GM18909 (cell line): ENCODE measurements around the gene CMA1.
"Not testable (repeated sequence)": the region's sequence is repeated elsewhere in the genome, so short reads cannot be mapped to it uniquely, and the experiment has no call there.

ENCODE experiments used
- ATAC-seq: cut with Tn5 transposase; IDR thresholded peaks from one replicate; pipeline ENCODE4 v1.9.1; 2021; ENCODE audit warnings: mild to moderate bottlenecking; ENCODE audit not compliant: unreplicated experiment, poor library complexity

CMA1 gene

DNA sequence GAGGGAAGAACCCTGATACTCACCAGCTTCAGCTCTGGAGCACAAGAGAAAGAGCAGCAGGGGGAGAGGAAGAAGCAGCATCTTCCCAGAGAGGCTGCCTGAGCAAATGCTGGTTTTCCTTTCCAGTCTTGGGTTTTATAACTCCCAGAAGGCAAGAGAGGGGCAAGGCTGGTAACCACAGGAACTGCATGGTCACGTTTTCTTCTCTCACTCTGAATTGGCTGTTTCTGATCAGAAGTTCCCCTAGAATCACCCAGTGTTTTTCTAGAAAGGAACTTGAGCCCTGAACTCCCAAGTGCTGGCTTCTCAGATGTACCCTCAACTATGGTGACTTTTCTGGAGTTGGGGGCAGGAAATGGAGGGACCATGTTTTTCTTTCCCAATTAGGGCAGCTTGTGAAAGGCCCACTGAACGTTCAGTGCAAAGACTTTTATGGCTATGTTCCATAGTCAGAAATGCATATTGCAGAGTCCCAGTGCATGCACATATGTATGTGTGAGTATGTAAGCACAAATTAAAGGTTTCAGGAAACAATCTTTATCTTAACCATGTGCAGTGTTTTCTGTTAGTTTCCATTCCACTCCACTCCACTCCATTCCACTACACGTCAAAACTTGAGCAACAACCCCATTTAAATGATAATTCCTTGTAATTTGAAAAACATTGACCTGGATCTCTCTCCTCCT, at the start of gene CMA1:
Gene CMA1, minus strand, starts transcription at position 111 of the 686 bp plus-strand sequence. Its CDS starts 30 bp downstream, at position 81.
- peak; percentile 71 for ATAC-seq

- no peak for ATAC-seq
These were observed 48.7 kb upstream of the CMA1 start for GRCh38 chr14:24556756-24557155.

- ATAC-seq = not testable (repeated sequence)
These were observed 41.0 kb upstream of the CMA1 start for GRCh38 chr14:24549064-24549463.

- no peak for ATAC-seq
These were observed 34.4 kb upstream of the CMA1 start for GRCh38 chr14:24542346-24542936.

DNA sequence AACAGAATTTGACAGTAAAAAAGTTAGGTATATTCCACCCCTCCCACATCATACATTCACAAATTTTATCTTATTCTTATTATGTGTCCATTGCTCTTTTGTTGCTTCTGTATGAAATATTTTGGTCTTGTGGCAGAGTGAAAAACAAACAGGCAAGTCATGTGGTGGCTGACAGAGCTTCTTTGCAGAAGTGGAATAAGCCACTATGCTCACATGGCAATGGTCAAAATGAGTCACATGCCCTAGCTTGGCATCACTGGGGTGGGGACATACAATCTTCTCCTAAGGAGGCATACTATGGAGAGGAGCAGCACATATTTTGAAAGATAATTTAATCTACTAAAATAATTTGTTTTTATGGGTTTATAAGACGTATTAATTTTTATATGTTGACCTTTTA, 27.7 kb upstream of the CMA1 start:
- ATAC-seq = peak; percentile 45

DNA sequence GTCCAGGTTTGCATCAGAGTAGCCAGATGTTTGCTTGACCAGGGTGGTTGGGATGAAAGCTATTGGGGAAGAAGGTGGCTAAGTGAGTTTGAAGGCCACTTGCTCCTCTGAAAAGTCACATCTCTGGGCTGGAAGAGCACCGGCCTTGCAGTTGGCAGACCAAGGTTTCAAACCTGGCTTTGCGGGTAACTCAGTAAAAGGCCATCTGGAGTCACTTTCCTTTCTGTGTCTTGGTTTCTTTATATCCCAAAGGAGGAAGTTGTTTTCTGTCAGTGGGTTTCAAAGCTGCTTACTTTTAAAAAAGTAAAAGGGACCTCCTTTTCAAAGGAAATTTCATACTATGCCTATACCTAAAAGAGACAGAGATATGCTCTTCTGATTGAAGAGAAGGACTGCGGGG, 26.2 kb upstream of the CMA1 start:
- no peak for ATAC-seq

DNA sequence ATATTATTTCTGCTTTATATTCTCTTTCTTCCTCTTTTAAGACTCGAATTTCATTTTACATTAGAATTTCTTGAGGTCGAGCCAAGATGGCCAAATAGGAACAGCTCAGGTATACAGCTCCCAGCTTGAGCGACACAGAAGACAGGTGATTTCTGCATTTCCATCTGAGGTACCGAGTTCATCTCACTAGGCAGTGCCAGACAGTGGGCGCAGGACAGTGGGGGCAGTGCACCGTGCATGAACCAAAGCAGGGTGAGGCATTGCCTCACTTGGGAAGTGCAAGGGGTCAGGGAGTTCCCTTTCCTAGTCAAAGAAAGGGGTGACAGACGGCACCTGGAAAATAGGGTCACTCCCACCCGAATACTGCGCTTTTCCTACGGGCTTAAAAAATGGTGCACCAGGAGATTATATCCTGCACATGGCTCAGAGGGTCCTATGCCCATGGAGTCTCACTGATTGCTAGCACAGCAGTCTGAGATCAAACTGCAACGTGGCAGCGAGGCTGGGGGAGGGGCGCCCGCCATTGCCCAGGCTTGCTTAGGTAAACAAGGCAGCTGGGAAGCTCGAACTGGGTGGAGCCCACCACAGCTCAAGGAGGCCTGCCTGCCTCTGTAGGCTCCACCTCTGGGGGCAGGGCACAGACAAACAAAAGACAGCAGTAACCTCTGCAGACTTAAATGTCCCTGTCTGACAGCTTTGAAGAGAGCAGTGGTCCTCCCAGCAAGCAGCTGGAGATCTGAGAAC, 18.0 kb upstream of the CMA1 start:
- ATAC-seq = not testable (repeated sequence)

DNA sequence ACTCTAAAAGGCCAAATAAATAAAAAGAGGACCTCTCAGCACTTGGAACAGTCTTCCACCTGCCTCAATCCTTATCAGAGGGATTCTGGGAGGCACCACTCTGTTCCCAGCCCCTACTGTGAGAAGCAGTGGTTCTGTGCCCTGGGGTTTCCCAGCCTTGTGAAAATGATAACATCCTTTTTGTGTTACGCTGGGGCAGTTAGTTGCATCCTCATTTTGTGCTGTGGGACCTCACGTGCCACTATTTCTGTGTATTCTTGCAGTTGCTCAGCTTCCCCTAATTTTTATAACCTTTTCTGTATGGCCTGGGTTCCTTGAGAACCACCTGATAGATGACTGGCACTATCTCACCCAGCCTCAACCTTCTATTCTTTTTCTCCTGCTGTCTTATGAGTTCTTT, 10.8 kb upstream of the CMA1 start:
- no peak for ATAC-seq

DNA sequence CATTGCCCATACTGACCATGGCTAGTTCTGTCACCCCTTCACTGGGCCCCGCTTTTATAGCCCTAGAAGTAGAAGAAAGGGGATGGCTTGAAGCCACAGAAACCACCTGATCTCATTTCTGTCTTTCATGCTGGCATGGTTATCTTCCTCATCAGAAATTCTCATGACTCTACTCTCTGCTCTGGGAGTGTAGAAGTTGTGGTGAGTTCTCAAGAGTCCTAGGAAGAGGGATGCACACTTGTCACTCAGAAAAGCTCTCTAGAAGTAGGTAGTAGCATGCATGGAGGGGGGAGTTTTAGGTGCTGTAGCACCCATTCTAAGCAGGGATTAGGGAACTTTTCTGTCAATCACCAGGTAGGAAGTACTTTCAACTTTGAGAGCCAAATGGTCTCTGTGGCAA, 6.1 kb upstream of the CMA1 start:
- ATAC-seq = no peak

- ATAC-seq = no peak
These were observed 4.9 kb upstream of the CMA1 start for GRCh38 chr14:24513009-24513408.

DNA sequence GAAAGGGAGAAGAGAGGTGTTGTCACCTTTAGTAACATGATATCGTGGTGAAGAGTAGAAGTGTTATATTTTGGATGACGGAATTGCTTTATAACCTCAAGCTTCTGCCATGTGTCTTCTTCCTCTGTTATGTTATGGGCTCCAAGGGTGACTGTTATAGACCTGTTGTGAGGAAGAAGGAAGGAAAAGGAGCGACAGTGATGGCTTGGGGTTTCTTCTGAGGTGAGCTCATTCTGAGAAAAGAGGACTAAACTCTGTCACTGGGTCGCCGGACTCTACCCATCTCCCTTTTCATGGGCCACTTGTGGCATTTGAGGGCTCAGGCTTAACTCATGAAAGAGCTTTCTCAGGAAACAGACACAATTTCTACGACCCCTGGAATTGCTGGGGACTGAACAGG, 1.6 kb downstream of the CMA1 start:
- no peak for ATAC-seq

DNA sequence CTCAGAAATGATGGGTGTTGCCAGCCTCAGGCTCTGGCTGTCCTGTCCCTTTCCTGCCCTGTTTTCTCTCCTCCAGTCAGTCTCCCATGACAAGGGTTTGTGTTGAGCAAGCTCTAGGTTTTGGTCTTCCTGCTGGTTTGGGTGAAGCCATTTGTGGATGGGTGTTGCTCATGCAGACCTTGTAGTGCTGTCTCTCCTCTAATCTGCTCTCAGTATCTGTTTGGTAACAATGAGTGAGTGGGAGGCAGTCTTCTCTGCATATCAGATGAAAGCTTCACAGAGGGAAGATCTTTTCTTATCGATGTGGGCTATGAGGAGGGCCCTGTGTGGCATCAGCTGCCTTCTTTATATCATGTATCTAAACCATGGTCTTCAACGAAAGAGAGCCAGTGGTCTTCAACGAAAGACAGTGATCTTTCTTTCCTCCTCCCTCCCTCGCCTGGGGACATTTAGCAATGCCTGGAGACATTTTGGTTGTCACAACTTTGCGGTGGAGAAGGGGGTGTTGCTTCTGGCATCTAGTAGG, 3.6 kb downstream of the CMA1 start:
- no peak for ATAC-seq

- ATAC-seq = not testable (repeated sequence)
These were observed 16.3 kb downstream of the CMA1 start for GRCh38 chr14:24491586-24492408.

DNA sequence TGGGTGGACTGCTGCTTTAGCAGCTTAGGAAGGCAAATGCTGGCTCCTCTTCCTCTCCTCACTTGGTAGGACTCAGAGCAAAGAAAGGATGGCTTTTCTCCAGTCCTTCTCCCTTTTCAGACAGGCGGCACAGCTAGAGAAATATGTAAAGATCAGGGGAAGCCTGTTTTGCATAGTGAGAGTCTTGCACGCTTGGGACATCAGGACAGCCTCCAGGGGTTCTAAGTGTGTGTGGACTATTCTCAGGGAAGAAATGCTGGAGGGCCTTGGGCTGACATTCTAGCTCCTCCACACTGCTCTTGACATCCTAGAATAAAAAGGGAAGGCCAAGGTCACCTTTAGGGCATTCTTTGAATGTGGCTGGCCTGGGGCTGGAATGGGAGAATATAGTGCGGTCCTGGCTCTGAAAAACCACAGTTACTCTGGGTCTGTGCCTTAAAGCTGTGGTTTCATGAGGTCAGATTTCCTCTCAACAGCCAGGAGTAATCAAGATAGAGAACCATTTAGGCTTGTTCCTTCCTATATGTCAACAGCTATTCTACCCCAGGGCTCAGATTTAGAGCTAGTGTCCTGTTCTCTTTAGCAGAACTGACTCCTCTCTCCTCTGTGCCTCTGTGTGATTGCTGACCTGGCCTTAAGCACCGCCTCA, 24.3 kb downstream of the CMA1 start:
- ATAC-seq = peak; percentile 71

GRCh38 chr14:24482699-24483303, 25.3 kb downstream of the CMA1 start:
- not testable (repeated sequence) for ATAC-seq

GRCh38 chr14:24481622-24482324, 26.3 kb downstream of the CMA1 start:
- ATAC-seq = peak; percentile 83

DNA sequence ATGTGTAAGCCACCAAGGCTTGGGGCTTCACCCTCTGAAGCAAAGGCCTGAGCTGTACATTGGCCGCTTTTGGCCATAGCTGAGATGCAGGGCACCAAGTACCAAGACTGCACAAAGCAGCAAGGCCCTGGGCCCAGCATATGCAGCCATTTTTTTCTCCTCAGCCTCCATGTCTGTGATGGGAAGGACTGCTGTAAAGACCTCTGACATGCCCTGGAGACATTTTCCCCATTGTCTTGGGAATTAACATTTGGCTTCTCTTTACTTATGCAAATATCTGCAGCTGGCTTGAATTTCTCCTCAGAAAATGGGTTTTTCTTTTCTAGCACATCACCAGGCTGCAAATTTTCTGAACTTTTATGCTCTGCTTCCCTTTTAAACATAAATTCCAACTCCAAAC, 28.1 kb downstream of the CMA1 start:
- not testable (repeated sequence) for ATAC-seq

GRCh38 chr14:24475261-24475660, 32.8 kb downstream of the CMA1 start:
- ATAC-seq = no peak

DNA sequence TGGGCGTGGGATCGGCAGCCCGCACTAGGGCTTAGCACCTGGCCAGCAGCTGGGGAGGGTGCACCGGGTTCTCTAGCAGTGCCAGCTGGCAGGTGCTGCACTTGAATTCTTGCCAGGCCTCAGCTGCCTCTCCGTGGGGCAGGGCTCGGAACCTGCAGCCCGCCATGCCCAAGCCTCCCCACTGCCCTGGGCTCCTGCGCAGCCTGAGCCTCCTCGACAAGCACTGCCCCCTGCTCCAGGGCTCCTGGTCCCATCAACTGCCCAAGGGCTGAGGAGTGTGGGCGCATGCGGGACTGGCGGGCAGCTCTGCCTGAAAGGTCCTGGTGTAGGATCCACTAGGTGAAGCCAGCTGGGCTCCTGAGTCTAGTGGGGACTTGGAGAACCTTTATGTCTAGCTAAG, 34.9 kb downstream of the CMA1 start:
- no peak for ATAC-seq
